ENCODE data around the gene DEFB113.

The DEFB113 gene

GRCh38 chr6:49937017-49937416 lies 32.4 kb downstream of the DEFB113 start:
- DNase-seq (ENCODE audit: low read depth in 1 of 2, low spot score in 1 of 2) = no peak

DNA sequence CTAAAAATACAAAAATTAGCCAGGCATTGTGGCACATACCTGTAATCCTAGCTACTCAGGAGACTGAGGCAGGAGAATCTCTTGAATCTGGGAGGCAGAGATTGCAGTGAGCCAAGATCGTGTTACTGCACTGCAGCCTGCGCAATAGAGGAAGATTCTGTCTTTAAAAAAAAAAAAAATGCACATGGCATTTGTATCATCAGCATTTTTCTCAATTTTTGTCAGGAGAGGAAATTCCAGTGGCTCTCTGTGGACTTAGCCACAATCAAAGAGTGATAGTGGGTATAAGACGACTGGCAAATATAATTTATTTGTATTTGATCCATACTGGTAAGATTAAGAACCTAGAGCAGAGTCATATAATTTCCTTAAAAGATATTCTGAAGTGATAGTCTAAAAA lies 34.0 kb downstream of the DEFB113 start:
- no peak for DNase-seq (ENCODE audit: low read depth in 1 of 2, low spot score in 1 of 2)

DNA sequence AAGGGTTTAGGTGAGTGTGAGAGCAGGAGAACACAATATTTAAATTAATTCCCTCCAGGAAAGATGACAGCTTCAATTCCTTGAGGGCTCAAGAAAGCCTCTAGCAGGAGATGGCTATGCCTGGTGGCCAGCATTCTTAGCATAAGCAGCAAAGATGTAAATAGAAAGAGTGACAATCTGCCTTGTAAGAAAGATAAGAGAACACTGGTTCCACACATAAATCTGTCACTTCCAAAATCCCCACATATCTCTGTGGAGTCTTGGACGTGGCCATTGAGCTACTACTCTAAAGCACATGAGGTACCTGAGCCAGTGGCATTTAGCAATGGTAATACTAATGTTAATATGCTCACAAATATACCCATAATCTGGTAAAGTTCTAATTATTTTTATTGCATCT lies 34.7 kb downstream of the DEFB113 start:
- no peak for DNase-seq (ENCODE audit: low read depth in 1 of 2, low spot score in 1 of 2)

DNA sequence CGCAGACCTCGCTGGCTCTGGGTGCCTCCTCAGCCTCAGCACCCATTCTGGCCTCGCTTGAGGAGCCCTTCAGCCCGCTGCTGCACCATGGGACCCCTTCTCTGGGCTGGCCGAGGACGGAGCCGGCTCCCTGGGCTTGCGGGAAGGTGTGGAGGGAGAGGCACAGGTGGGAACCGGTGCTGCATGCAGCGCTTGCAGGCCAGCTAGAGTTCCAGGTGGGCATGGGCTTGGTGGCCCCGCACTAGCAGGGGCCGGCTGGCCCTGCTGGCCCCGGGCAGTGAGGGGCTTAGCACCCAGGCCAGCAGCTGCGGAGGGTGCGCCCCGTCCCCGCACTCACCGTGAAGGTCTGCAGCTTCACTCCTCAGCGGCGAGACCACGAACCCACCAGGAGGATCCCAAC lies 35.9 kb downstream of the DEFB113 start:
- no peak for DNase-seq (ENCODE audit: low read depth in 1 of 2, low spot score in 1 of 2)

GRCh38 chr6:49929340-49929739 lies 40.1 kb downstream of the DEFB113 start:
- DNase-seq (ENCODE audit: low read depth in 1 of 2, low spot score in 1 of 2) = no peak

DNA sequence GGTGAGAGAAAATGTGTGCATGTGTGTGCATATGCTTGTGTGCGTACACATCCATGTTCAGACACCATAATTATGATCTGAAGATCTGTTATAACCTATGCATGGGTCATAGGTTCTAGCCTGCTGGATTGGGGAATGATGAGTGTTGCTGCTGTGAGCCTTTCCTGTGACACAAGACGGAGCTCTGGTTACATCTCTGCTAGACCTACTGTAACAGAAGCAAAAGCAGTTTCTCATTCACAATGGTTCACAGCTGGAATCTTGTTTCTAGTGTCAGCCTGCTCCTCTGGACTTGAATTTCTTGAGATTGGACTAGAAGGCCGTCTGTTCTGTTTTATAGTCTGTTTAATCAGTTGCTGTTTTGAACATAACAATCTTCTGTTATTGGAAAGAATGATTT lies 45.6 kb downstream of the DEFB113 start:
- no peak for DNase-seq (ENCODE audit: low read depth in 1 of 2, low spot score in 1 of 2)

GRCh38 chr6:49919935-49920644 lies 49.3 kb downstream of the DEFB113 start:
- no peak for DNase-seq (ENCODE audit: low read depth in 1 of 2, low spot score in 1 of 2)

DNA sequence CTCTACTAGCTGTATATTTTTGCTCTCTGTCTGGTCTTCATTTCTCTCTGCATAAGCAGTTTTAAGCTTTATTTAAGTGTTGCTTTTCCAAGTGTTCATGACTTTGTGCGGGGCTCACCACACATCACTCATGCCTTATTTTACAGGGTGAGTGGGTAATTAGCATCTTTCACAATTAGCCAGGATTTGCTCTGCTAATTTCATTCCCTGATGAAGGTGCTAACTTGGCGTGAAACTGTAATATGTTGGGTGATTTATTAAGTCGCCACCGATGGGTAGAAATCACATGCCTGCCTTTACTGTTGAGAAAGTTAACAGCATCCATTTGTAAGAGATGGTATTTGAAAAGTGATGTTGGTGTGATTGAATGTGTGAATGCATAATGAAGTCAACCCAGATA lies 50.2 kb downstream of the DEFB113 start:
- no peak for DNase-seq (ENCODE audit: low read depth in 1 of 2, low spot score in 1 of 2)

- no peak for DNase-seq (ENCODE audit: low read depth in 1 of 2, low spot score in 1 of 2)
Observed at GRCh38 chr6:49918787-49919186, 50.6 kb downstream of the DEFB113 start.

Measured in stimulated activated CD4-positive, alpha-beta T cell treated with anti-CD3 and anti-CD28 coated beads, Interleukin-15, amount 100 ng/mL, for 1 hour (primary cell).